ENCODE data around the gene SEC22C.

SEC22C gene

GRCh38 chr3:42545284-42545900 is 36.4 kb downstream of the SEC22C start:
- in situ Hi-C loops (cut with HindIII; ENCODE audit: low pct_ligation_motif_present, low pct_unique_long_range_greater_than_20kb, low sequenced_read_pairs): no loop called here
- no peak for DNase-seq

DNA sequence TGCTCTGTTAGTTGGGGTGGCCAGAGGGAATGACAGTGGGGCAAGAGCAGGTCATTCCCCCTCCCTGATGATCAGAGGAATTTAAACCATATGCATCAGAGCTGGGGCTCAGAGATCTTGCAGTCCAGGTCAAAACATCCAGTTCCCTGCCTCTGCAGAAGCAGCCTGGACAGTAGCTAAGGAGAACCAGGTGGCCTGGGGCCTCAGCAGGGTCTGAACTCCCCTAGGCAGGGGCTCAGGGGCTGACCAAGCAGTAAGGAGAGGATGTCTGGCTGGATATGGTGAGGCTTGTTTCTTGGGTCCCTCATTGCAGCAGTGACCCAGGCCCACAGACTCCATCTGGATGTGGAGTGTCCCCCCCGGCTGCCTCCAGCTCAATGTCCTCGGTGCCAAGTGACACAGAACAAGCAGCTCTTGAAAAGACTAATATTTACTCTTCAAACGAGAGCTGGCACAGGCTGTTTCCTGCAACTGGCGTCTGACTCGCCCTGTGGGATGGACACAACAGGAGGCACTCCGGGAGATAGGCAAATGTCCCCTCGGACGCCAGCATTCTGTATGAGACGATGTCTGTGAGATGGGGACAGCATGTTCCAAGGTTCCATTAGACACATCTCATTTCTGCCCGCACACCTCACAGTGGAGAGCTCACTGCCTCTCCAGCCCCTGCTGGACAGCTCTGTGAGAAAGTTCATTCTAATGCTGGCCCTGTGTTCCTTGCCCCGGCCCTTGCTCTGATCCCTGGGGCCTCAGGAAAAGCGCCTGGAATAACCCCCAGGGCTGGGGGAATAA is 37.1 kb downstream of the SEC22C start:
- in situ Hi-C loops (cut with HindIII; ENCODE audit: low pct_ligation_motif_present, low pct_unique_long_range_greater_than_20kb, low sequenced_read_pairs): no loop called here
- DNase-seq: no peak

- in situ Hi-C loops (cut with HindIII; ENCODE audit: low pct_ligation_motif_present, low pct_unique_long_range_greater_than_20kb, low sequenced_read_pairs): no loop called here
These were observed 40.7 kb downstream of the SEC22C start for GRCh38 chr3:42541079-42541478.

GRCh38 chr3:42539871-42540714 is 41.7 kb downstream of the SEC22C start:
- peak; percentile 36 for DNase-seq
- in situ Hi-C loops (cut with HindIII; ENCODE audit: low pct_ligation_motif_present, low pct_unique_long_range_greater_than_20kb, low sequenced_read_pairs): no loop called here

More at GRCh38 chr3:42541079-42541478, 40.7 kb downstream of the SEC22C start:
- no peak for DNase-seq

DNA sequence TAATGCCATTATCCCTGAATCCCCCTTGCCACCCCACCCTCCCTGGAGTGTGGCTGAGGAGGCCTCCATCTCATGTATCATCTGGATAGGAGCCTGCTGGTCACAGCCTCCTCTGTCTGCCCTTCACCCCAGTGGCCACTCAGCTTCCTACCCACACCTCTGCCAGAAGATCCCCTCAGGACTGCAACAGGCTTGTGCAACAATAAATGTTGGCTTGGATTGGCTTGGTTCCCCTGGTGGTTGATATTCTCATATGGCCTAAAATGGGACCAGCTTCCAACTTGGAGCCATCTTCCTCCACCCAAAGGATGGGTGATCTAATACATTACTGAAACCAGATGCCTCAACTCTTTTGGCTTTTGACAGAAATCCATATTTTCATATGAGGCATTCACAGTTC is 44.4 kb downstream of the SEC22C start:
- in situ Hi-C loops (cut with HindIII; ENCODE audit: low pct_ligation_motif_present, low pct_unique_long_range_greater_than_20kb, low sequenced_read_pairs): no loop called here
- no peak for DNase-seq

GRCh38 chr3:42535981-42536784 is 45.6 kb downstream of the SEC22C start:
- DNase-seq: peak; percentile 25
- in situ Hi-C loops (cut with HindIII; ENCODE audit: low pct_ligation_motif_present, low pct_unique_long_range_greater_than_20kb, low sequenced_read_pairs): no loop called here

DNA sequence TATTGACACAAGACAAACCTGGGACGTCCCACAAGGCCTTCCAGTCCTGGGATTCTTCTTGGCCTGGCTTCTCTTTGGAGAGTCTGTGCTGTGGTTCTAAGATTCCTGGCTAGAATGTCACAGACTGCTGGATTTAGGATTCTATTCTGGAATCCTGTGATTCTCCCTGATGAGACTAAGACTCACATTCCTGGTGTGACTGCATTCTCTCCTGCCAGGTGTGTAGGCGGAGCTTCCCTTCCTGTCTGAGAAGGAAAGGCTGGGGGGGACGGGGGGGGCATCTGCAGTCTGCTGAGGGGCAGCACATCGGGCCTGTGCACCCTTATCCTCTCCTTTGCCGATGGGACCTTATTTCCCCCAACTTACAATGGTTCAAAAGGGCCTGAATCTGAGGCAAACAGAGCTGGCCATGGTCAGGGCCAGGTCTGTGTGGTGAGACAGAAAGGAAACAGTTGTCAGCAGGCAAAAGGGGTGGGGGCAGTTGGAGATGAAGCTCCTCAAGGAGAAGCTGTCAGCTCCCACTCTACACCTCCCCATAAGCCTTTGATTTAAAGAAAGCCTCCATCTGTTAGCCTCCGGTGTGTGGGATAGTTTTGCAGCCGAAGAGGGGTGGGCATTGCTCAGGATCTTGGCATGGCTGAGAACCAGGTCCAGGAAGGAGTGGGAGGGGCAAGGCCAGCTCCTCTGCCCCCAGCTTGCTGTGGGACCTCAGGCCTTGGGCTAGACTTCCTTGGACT is 48.4 kb downstream of the SEC22C start:
- in situ Hi-C loops (cut with HindIII; ENCODE audit: low pct_ligation_motif_present, low pct_unique_long_range_greater_than_20kb, low sequenced_read_pairs): no loop called here
- no peak for DNase-seq

- DNase-seq: no peak
- in situ Hi-C loops (cut with HindIII; ENCODE audit: low pct_ligation_motif_present, low pct_unique_long_range_greater_than_20kb, low sequenced_read_pairs): no loop called here
These were observed 49.5 kb downstream of the SEC22C start for GRCh38 chr3:42532229-42532628.

DNA sequence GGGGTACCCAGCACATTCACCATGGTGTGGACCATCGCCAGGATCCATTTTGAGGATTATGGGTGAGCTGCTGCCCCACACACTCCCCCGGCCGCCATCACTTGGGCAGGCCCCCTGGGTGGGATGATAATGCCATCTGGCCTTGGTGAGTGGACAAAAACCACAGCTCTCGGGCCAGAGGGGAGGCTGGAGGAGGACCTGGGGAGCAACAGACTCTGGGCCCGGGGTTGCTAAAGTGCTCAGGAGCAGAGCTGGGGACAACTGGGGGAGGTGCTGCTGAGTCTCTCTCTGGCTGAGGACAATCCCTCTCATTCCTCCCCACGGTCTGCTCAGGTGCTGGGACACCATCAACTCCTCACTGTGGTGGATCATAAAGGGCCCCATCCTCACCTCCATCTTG is 50.3 kb downstream of the SEC22C start:
- no peak for DNase-seq
- in situ Hi-C loops (cut with HindIII; ENCODE audit: low pct_ligation_motif_present, low pct_unique_long_range_greater_than_20kb, low sequenced_read_pairs): no loop called here

GRCh38 chr3:42530073-42530472 is 51.7 kb downstream of the SEC22C start:
- in situ Hi-C loops (cut with HindIII; ENCODE audit: low pct_ligation_motif_present, low pct_unique_long_range_greater_than_20kb, low sequenced_read_pairs): no loop called here
- DNase-seq: no peak

DNA sequence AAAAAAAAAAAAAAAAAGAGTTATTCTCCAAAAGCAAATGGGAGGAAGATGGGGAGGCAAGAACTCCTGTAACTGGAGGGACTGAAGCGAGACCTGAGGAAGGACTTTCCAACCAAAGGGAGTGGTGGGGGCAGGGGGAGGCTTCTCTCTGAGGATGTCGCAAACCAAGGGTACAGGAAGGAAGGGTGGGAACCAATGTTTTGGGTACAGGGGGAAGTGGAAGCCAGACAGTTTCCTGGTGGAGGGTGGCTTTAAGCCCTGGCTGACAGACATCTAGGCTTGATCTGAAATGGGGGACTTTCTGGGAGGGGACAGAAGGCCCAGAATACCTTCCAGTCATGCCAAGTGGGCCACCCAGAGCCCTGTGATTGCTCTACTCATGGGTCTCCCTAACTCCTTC is 52.3 kb downstream of the SEC22C start:
- in situ Hi-C loops (cut with HindIII; ENCODE audit: low pct_ligation_motif_present, low pct_unique_long_range_greater_than_20kb, low sequenced_read_pairs): no loop called here
- no peak for DNase-seq

GRCh38 chr3:42527368-42527917 is 54.3 kb downstream of the SEC22C start:
- no peak for DNase-seq
- in situ Hi-C loops (cut with HindIII; ENCODE audit: low pct_ligation_motif_present, low pct_unique_long_range_greater_than_20kb, low sequenced_read_pairs): no loop called here

DNA sequence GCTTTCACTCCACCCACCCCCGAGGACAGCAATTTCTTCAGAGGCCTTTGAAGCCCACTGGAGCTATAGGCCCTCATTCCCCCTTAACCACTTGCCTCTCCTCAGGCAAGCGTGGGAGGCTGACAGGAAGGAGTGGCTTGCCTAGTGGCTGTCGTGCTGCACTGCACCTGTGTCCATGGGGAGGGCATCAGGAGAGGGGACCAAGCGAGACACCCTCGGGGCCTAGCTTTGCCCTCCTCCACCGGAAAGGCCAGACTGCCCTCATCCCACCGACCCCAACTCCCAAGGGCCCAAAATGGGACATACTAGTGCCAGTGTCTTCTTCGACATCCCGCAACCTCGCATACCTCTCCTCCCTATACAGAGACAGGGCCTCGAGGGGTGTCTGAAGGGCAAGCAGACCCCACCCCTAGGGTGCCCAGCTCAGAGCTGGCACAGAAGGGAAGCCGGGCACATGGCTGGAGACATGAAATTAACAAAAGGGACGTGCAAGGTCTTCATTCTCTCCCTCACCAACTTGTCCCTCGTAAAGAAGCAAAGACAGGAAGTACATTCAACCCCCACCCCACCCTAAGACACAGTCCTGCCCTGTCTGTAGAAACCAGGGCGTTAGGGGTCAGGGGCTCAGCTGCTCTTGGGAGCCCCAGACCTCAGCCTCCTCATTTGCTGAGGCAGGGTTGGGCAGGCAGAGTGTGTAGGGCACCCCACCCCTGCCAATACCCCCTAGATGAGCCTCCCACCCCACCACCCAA is 55.0 kb downstream of the SEC22C start:
- in situ Hi-C loops (cut with HindIII; ENCODE audit: low pct_ligation_motif_present, low pct_unique_long_range_greater_than_20kb, low sequenced_read_pairs): no loop called here
- DNase-seq: no peak

- in situ Hi-C loops (cut with HindIII; ENCODE audit: low pct_ligation_motif_present, low pct_unique_long_range_greater_than_20kb, low sequenced_read_pairs): no loop called here
These were observed 55.9 kb downstream of the SEC22C start for GRCh38 chr3:42525736-42526345.

DNA sequence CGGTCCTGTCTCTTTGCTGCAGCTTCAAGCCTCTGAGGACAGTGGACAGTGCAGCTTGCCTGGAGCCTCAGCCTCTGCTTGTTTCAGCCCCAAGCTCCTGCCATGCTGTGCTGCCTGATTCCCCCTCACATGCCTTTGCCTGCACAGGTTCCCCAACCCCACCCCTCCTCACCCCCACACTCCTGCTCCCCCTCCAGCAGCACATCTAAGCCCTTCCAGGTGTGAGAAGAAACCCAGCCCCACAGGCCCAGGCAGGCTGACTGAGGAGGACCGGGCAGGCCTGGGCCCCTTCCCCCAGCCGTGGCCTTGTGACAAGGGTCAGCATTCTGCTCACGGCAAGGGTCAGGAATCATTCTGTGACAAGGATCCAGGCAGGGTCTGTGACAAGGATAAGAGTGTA is 56.6 kb downstream of the SEC22C start:
- DNase-seq: no peak
- in situ Hi-C loops (cut with HindIII; ENCODE audit: low pct_ligation_motif_present, low pct_unique_long_range_greater_than_20kb, low sequenced_read_pairs): no loop called here

More at GRCh38 chr3:42525736-42526345, 55.9 kb downstream of the SEC22C start:
- no peak for DNase-seq

DNA sequence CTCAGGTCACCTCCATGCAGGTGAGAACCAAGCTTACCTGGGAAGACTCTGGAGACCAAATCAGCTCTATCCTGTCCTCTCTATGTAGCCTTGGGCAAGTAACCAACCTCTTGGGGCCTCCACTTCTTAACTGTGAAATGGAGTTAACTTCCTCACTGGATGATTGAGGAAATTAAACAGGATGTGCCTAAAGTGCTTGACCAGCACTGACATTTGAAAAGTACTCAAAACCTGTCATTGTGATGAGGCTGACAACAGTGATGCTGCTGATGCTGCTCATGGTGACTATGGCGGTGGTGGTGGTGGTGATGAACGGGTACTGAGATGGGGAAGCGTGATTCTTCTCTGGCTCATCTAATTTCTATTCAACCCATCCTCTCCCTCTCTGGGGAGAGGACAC is 57.0 kb downstream of the SEC22C start:
- DNase-seq: no peak
- in situ Hi-C loops (cut with HindIII; ENCODE audit: low pct_ligation_motif_present, low pct_unique_long_range_greater_than_20kb, low sequenced_read_pairs): no loop called here

DNA sequence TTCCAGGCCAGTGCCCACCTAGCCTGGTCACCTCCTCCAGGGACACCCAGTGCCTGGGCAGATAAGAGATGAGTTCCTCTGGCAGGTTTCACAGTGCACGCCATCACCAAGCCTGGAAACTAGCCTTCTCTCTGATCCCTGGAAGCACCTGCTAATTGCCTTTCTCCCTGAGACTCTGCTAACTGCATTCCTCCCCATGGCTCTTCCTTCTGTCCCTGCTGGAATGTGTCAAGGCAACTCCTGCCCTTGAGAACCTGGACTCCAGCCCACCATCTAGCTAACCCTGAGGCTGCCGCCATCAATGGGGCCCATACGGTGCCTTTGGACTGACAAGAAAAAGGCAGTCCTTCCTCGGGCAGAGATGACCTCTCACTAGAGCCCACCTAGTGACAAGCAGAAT is 60.9 kb downstream of the SEC22C start:
- in situ Hi-C loops (cut with HindIII; ENCODE audit: low pct_ligation_motif_present, low pct_unique_long_range_greater_than_20kb, low sequenced_read_pairs): no loop called here
- DNase-seq: no peak

Measured in ACHN (cell line).